Measurements from ENCODE around the gene FTO. TPM values are rescaled to one million over a fixed set of nuclear protein-coding genes. Genes with fewer than 3 reads are reported as not detected.

FTO gene
- total and polyA plus RNA-seq, 12 donors: 17.8 to 310 (median 156) TPM

DNA sequence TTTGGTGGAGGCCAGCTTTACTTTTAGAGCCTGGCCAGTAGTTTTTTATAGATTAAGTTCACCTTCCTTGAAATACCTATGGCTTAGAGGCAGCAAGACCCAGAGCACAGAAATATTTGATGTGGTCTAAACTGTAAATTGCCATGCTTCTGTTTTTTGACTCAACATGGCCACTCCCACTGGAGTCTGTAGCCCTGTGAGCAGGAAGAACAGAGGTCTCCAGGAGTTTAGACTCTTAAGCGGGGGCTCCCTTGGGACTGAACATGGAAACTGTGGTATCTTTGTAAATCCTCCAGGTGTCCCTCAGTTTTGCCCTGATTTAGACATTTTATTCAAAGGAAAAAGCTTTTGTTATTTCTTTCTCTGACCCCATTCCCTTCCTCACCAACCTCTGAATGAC lies 145.6 kb downstream of the FTO start:
- intact Hi-C loops (cut with DNase I): no loop called here
- no peaks in the 10 kb centered on the region for H3K36me3 ChIP-seq (replicated peaks in 1 of 2)
- DNase-seq: no peak
- no peaks in the 10 kb centered on the region for H3K27me3 ChIP-seq
- H3K27ac ChIP-seq: no peak overlapping the region
- H3K9me3 ChIP-seq (replicated peaks in 1 of 3): no peaks in the 10 kb centered on the region
- WGBS, 4 donors: 75 to 100% (median 93%) methylated on average over 1 of the region's 1 CpG
- peaks cover 0 to 9% of the 10 kb centered on the region in 2 donors for H3K4me1 ChIP-seq (replicated peaks in 1 of 2)
- H3K4me3 ChIP-seq: no peak overlapping the region
- TF ChIP-seq POLR2A (IDR thresholded peaks at IDR 0.05): no peak
- TF ChIP-seq, protein P1, sequence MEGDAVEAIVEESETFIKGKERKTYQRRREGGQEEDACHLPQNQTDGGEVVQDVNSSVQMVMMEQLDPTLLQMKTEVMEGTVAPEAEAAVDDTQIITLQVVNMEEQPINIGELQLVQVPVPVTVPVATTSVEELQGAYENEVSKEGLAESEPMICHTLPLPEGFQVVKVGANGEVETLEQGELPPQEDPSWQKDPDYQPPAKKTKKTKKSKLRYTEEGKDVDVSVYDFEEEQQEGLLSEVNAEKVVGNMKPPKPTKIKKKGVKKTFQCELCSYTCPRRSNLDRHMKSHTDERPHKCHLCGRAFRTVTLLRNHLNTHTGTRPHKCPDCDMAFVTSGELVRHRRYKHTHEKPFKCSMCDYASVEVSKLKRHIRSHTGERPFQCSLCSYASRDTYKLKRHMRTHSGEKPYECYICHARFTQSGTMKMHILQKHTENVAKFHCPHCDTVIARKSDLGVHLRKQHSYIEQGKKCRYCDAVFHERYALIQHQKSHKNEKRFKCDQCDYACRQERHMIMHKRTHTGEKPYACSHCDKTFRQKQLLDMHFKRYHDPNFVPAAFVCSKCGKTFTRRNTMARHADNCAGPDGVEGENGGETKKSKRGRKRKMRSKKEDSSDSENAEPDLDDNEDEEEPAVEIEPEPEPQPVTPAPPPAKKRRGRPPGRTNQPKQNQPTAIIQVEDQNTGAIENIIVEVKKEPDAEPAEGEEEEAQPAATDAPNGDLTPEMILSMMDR (IDR thresholded peaks at IDR 0.05): no peak

DNA sequence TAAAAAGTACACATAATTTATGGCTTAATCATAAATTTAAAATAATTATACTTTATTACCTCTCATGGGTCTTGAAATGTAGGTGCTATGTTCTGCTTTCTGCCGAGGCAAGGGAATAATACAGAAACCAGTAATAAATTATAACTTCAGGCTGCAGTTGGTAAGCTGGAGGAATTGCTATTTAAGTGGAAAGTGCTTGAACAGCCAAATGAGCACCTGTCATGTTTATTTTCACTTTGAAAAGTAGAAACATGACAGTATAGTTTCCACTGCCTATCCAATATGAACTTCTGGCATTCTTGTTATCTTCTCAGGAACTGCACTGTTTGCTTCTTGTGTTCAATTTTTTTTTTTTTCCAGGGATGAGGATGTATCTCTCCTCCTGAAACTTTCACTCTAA lies 146.0 kb downstream of the FTO start:
- peaks cover 0 to 9% of the 10 kb centered on the region in 2 donors for H3K4me1 ChIP-seq (replicated peaks in 1 of 2)
- DNase-seq: no peak
- no peaks in the 10 kb centered on the region for H3K9me3 ChIP-seq (replicated peaks in 1 of 3)
- H3K27ac ChIP-seq: no peak overlapping the region
- no peaks in the 10 kb centered on the region for H3K27me3 ChIP-seq
- TF ChIP-seq POLR2A (IDR thresholded peaks at IDR 0.05): no peak
- TF ChIP-seq, protein P1 (IDR thresholded peaks at IDR 0.05): no peak
- no peak overlapping the region for H3K4me3 ChIP-seq
- 31 to 50% (median 42%) methylated on average over 1 of the region's 1 CpG for WGBS, 4 donors
- intact Hi-C loops (cut with DNase I): no loop called here
- H3K36me3 ChIP-seq (replicated peaks in 1 of 2): no peaks in the 10 kb centered on the region

DNA sequence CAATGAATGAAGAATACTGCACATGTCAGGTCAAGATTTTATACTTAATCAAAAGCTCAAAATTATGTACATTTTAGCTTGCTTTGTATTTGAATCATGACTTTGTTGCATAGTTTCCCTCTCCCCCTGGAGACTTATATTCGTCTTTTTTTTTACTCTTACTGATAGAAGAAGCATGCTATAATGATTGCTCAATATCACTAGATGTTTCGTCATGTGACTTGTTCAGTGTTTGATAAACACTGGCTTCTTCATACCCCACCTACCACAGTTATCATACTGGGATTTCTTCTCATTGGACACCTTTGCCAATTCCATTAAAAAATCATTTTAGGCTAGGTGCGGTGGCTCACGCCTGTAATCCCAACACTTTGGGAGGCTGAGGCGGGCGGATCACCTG lies 148.7 kb downstream of the FTO start:
- Histone ChIP-seq H3K27ac (no peak overlapping the region), H3K27me3 (no peaks in the 10 kb centered on the region), H3K4me3 (no peak overlapping the region), H3K9me3 (replicated peaks in 1 of 3) (no peaks in the 10 kb centered on the region), H3K4me1 (replicated peaks in 1 of 2) (peaks cover 0 to 9% of the 10 kb centered on the region in 2 donors), H3K36me3 (replicated peaks in 1 of 2) (no peaks in the 10 kb centered on the region)
- WGBS, 4 donors: 85 to 95% (median 92%) methylated on average over 6 of the region's 6 CpGs
- intact Hi-C loops (cut with DNase I): no loop called here
- DNase-seq: no peak
- no peak for TF ChIP-seq POLR2A (IDR thresholded peaks at IDR 0.05)
- TF ChIP-seq, protein P1 (IDR thresholded peaks at IDR 0.05): no peak

DNA sequence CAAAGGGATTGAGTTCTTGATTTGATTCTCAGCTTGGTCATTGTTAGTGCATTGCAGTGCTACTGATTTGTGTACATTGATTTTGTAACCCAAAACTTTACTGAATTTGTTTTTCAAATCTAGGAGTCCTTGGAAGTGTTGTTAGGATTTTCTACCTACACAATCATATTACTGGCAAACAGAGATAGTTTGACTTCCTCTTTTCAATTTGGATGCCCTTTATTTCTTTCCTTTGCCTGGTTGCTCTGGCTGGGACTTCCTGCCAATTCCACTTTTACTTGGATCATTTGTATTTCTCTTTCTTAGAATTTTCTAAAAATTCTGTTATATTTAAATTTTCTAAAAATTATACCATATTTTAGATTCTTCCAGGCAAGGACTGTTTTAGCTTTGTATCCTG lies 151.1 kb downstream of the FTO start:
- no peak for DNase-seq
- intact Hi-C loops (cut with DNase I): no loop called here
- no peak overlapping the region for H3K4me3 ChIP-seq
- no peaks in the 10 kb centered on the region for H3K9me3 ChIP-seq (replicated peaks in 1 of 3)
- H3K36me3 ChIP-seq (replicated peaks in 1 of 2): no peaks in the 10 kb centered on the region
- TF ChIP-seq POLR2A (IDR thresholded peaks at IDR 0.05): no peak
- TF ChIP-seq, protein P1 (IDR thresholded peaks at IDR 0.05): no peak
- H3K4me1 ChIP-seq (replicated peaks in 1 of 2): peaks cover 0 to 2% of the 10 kb centered on the region in 2 donors
- H3K27ac ChIP-seq: no peak overlapping the region
- no peaks in the 10 kb centered on the region for H3K27me3 ChIP-seq

All from adrenal gland (tissue), 12 donors.